Left ventricle myocardium inferior (tissue), 1 donor: ENCODE results near the gene SSR4. TPM values are rescaled to one million over a fixed set of nuclear protein-coding genes. Genes with fewer than 3 reads are reported as not detected.

Experiments
- DNase-seq: peaks from one replicate; pipeline ENCODE4 v3.0.0-alpha.2; 2020
- H3K27ac ChIP-seq: fragments of 200-600 bp; replicated peaks from 2 replicates; pipeline ENCODE4 v1.8.0; 2021
- H3K27me3 ChIP-seq: fragments of 200-600 bp; 2 replicates; pipeline ENCODE4 v1.8.0; 2021; ENCODE audit warnings: low read depth
- H3K36me3 ChIP-seq: fragments of 200-600 bp; 2 replicates; pipeline ENCODE4 v1.8.0; 2021
- H3K4me1 ChIP-seq: fragments of 200-600 bp; 2 replicates; pipeline ENCODE4 v1.8.0; 2021
- H3K4me3 ChIP-seq: fragments of 200-600 bp; 2 replicates; pipeline ENCODE4 v1.8.0; 2021; ENCODE audit warnings: mild to moderate bottlenecking, moderate library complexity
- H3K9me3 ChIP-seq: fragments of 200-600 bp; replicated peaks from 2 replicates; pipeline ENCODE4 v1.8.0; 2021
- CTCF ChIP-seq: fragments of 200-600 bp; IDR thresholded peaks from 2 replicates; pipeline ENCODE4 v1.8.0; 2021; ENCODE audit warnings: antibody characterized with exemption, mild to moderate bottlenecking, borderline replicate concordance
- intact Hi-C: fragments of 100-400 bp; cut with micrococcal nuclease; formaldehyde crosslinking; loops from one replicate; pipeline ENCODE4 v1.11.0; 2022
- total RNA-seq: library from RNA; stranded (reverse); fragmentation: NEBNext Ultra II Directional; extraction: Animal tissue kit (Norgen Biotek cat#: 25700); gene quantifications from one replicate; pipeline ENCODE4 v1.2.1, GENCODE V29; 2021
- donor health status: DM: no; HTN: yes; CAD: no; lungs with severe emphysema.

Gene SSR4
- total RNA-seq, 1 donor from 2014 or later: 123 TPM

- Histone ChIP-seq H3K9me3 (no peaks in the 10 kb centered on the region), H3K27me3 (no peaks in the 10 kb centered on the region), H3K4me1 (peaks cover 10% of the 10 kb centered on the region), H3K4me3 (no peak overlapping the region), H3K27ac (no peak overlapping the region), H3K36me3 (no peaks in the 10 kb centered on the region)
- TF ChIP-seq CTCF: no peak
- no peak for DNase-seq
- intact Hi-C loops: no loop called here
Measured at GRCh38 chrX:153820601-153821000, 26.1 kb downstream of the SSR4 start.

DNA sequence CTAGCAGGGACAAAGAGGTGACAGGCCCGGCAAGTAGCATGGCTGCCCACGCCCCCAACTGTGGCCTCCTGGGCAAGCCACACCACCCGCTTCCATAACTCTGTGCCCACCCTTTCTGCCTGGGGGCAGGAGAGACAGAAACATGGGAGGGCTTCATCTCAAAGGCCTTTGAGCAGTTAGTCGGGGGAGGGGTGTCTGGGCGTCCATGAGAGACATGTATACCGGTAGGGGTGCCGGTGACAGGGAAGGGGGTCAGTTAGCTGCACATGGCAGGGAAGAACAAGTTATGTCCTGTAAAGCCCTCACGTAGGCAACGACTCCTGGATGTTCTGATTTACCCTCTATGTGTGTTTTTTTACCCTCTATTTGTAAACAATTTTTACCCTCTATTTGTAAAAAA lies 26.6 kb downstream of the SSR4 start:
- TF ChIP-seq CTCF: no peak
- Histone ChIP-seq H3K4me1 (peaks cover 10% of the 10 kb centered on the region), H3K27me3 (no peaks in the 10 kb centered on the region), H3K27ac (no peak overlapping the region), H3K4me3 (no peak overlapping the region), H3K9me3 (no peaks in the 10 kb centered on the region), H3K36me3 (no peaks in the 10 kb centered on the region)
- no peak for DNase-seq
- intact Hi-C loops: no loop called here

GRCh38 chrX:153824348-153824747 lies 29.9 kb downstream of the SSR4 start:
- no peak for DNase-seq
- intact Hi-C loops: no loop called here
- no peak overlapping the region for H3K27ac ChIP-seq
- H3K4me1 ChIP-seq: peaks cover 4% of the 10 kb centered on the region
- no peaks in the 10 kb centered on the region for H3K9me3 ChIP-seq
- TF ChIP-seq CTCF: no peak
- H3K27me3 ChIP-seq: peaks cover 7% of the 10 kb centered on the region
- H3K4me3 ChIP-seq: no peak overlapping the region
- no peaks in the 10 kb centered on the region for H3K36me3 ChIP-seq

DNA sequence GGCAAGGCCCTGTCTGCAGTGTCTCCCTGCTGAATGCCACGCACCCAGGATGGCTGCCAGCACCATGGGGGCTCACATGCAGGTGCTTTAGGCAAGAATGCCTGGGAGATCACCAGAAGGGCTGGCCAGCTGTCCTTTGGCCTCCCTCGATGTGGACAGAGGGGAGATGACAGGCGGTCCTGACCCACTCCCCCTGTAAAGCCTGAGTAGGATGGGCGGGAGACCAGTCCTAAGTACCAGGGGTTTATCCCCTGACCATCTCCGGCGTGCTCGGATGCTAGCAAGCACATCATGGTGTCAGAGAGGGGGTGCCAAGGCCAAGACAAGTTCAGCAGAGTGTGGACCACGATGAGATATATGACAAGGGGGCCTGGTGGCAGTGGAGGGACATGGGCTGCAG lies 30.6 kb downstream of the SSR4 start:
- Histone ChIP-seq H3K27ac (no peak overlapping the region), H3K9me3 (no peaks in the 10 kb centered on the region), H3K27me3 (peaks cover 14% of the 10 kb centered on the region), H3K4me3 (no peak overlapping the region), H3K4me1 (peaks cover 9% of the 10 kb centered on the region), H3K36me3 (no peaks in the 10 kb centered on the region)
- DNase-seq: no peak
- intact Hi-C loops: no loop called here
- no peak for TF ChIP-seq CTCF

DNA sequence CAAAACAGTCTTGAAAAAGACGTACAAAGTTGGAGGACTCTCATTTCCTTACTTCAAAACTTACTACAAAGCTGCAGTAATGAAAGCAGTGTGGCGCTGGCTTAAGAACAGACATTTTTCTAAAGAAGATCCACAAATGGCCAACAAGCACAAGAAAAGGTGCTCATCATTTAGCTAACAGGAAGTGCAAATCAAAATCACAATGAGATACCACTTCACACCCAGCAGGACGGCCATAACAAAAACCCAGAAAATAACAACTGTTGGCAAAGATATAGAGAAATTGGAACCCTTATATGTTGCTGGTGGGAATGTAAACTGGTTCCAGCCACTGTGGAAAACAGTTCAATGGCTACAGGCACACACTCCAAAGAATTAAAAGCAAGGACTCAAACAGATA lies 32.5 kb downstream of the SSR4 start:
- DNase-seq: no peak
- Histone ChIP-seq H3K4me1 (peaks cover 9% of the 10 kb centered on the region), H3K4me3 (no peak overlapping the region), H3K27me3 (peaks cover 17% of the 10 kb centered on the region), H3K9me3 (no peaks in the 10 kb centered on the region), H3K27ac (no peak overlapping the region), H3K36me3 (no peaks in the 10 kb centered on the region)
- no peak for TF ChIP-seq CTCF
- intact Hi-C loops: no loop called here

GRCh38 chrX:153827903-153828302 lies 33.4 kb downstream of the SSR4 start:
- H3K4me1 ChIP-seq: peaks cover 9% of the 10 kb centered on the region
- no peak overlapping the region for H3K27ac ChIP-seq
- TF ChIP-seq CTCF: no peak
- H3K27me3 ChIP-seq: peaks cover 17% of the 10 kb centered on the region
- H3K36me3 ChIP-seq: no peaks in the 10 kb centered on the region
- no peaks in the 10 kb centered on the region for H3K9me3 ChIP-seq
- peak overlapping the region; percentile 65 for H3K4me3 ChIP-seq
- DNase-seq: no peak
- intact Hi-C loops: no loop called here
